GM18499 (cell line): ENCODE results near the gene OLA1.

Experiments used
- ATAC-seq: cut with Tn5 transposase; IDR thresholded peaks from one replicate; pipeline ENCODE4 v1.9.1; 2021; ENCODE audit warnings: moderate number of reproducible peaks; ENCODE audit not compliant: insufficient read depth, unreplicated experiment

OLA1 gene

GRCh38 chr2:174183076-174183475 lies 65.3 kb downstream of the OLA1 start:
- no peak for ATAC-seq

- ATAC-seq: no peak
Measured at GRCh38 chr2:174181368-174181767, 67.0 kb downstream of the OLA1 start.

- no peak for ATAC-seq
Measured at GRCh38 chr2:174180726-174181236, 67.6 kb downstream of the OLA1 start.

GRCh38 chr2:174180165-174180724 lies 68.1 kb downstream of the OLA1 start:
- no peak for ATAC-seq

GRCh38 chr2:174177316-174177890 lies 70.9 kb downstream of the OLA1 start:
- ATAC-seq: no peak

GRCh38 chr2:174176898-174177297 lies 71.4 kb downstream of the OLA1 start:
- no peak for ATAC-seq

GRCh38 chr2:174174741-174175140 lies 73.6 kb downstream of the OLA1 start:
- no peak for ATAC-seq

- ATAC-seq: no peak
Measured at GRCh38 chr2:174172802-174173355, 75.5 kb downstream of the OLA1 start.

- no peak for ATAC-seq
Measured at GRCh38 chr2:174171686-174172445, 76.5 kb downstream of the OLA1 start.

GRCh38 chr2:174169372-174169771 lies 79.0 kb downstream of the OLA1 start:
- no peak for ATAC-seq

GRCh38 chr2:174166261-174166660 lies 82.1 kb downstream of the OLA1 start:
- ATAC-seq: no peak

- ATAC-seq: no peak
Measured at GRCh38 chr2:174161490-174161889, 86.8 kb downstream of the OLA1 start.

- no peak for ATAC-seq
Measured at GRCh38 chr2:174158003-174158402, 90.3 kb downstream of the OLA1 start.

- ATAC-seq: no peak
Measured at GRCh38 chr2:174157053-174157452, 91.3 kb downstream of the OLA1 start.

- ATAC-seq: no peak
Measured at GRCh38 chr2:174153757-174154680, 94.3 kb downstream of the OLA1 start.

- ATAC-seq: no peak
Measured at GRCh38 chr2:174149530-174149929, 98.8 kb downstream of the OLA1 start.

GRCh38 chr2:174148833-174149232 lies 99.5 kb downstream of the OLA1 start:
- no peak for ATAC-seq

GRCh38 chr2:174145827-174146226 lies 102.5 kb downstream of the OLA1 start:
- no peak for ATAC-seq

GRCh38 chr2:174142290-174142689 lies 106.0 kb downstream of the OLA1 start:
- ATAC-seq: no peak

GRCh38 chr2:174138161-174138560 lies 110.2 kb downstream of the OLA1 start:
- ATAC-seq: no peak
